ENCODE measurements around the gene GALNT9.

The GALNT9 gene

DNA sequence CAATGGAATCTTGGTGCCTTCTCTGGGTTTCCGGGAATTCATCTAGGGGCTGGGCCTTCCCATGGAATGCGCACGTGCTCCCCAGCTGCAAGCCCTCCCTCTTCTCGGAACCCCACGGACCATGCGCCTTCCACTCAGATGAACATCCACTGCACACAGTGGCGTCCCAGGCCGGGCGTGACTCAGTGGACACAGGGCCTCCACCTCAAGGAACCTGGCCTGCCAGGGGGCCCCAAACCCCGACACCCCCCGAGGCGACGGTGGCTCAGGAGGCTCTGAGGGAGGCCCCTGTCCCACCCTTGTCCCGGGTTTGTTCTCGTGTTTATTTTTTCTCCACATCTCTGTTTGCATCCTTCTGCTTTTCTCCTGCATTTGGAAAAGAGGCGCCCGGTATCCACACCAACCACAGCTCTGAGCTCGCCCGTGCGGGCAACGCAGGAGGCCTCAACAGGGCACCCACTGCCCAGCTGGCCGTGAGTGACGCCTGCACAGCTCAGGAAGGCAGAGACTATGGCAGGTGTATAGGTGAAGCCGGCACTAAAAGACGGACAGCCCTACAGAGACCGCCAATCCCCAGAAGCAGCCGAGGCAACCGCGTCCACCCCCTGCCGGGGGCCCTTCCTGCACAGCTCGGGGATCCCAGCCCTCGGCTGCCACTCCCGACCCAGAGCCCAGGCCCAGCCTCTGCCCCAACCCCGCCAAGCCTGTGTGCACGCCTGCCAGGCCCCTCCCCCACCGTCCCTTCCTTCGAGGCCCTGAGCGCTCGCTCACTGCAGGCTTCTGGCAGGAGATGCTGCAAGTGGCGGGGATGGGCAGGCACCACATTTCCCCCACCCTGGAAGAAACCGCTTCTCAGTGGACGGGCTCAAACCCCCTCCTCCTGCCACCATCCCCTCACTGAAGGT lies 23.8 kb upstream of the GALNT9 start:
- H3K4me3 ChIP-seq (ENCODE audit: low read depth, low read length), result no peak overlapping the region
- TF ChIP-seq, protein P1, sequence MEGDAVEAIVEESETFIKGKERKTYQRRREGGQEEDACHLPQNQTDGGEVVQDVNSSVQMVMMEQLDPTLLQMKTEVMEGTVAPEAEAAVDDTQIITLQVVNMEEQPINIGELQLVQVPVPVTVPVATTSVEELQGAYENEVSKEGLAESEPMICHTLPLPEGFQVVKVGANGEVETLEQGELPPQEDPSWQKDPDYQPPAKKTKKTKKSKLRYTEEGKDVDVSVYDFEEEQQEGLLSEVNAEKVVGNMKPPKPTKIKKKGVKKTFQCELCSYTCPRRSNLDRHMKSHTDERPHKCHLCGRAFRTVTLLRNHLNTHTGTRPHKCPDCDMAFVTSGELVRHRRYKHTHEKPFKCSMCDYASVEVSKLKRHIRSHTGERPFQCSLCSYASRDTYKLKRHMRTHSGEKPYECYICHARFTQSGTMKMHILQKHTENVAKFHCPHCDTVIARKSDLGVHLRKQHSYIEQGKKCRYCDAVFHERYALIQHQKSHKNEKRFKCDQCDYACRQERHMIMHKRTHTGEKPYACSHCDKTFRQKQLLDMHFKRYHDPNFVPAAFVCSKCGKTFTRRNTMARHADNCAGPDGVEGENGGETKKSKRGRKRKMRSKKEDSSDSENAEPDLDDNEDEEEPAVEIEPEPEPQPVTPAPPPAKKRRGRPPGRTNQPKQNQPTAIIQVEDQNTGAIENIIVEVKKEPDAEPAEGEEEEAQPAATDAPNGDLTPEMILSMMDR (IDR thresholded peaks at IDR 0.05; ENCODE audit: low read depth, low read length), result no peak

DNA sequence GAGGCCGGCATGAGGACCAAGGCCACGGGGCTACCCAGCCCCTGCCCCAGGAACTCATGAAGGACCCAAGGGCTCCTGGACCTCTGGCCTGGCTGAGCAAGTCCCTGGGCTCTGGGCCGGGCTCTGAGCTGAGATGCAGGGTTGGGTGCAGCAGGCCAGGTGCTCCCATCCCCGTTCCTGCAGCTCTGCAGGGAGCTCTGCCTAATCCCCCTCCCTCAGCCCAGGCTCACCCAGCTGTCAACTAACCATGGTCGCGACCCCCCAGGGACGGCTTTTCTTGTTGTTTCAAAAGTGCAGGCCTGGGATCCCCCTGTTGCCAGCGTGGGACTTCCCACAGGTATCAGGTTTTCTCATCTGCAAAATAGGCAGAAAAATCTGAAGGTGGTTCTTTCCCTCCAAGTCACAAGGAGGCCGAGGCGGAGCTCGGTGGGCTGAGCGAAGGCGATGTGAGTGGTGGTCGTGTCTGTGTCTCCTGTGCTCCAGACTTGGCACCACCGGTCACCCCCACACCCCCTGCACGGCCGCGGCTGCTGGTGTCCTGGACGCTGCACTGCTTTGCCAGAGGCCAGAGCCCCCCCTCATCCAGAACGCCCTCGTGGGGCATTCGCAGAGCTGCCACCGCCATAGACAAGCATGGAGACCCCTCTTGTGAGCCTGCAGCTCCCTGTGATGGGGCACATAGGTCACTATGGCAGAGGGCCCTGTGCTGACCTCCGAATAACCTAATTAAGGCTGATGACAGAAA lies 22.5 kb upstream of the GALNT9 start:
- H3K4me3 ChIP-seq (ENCODE audit: low read depth, low read length), result no peak overlapping the region
- TF ChIP-seq, protein P1 (IDR thresholded peaks at IDR 0.05; ENCODE audit: low read depth, low read length), result no peak

DNA sequence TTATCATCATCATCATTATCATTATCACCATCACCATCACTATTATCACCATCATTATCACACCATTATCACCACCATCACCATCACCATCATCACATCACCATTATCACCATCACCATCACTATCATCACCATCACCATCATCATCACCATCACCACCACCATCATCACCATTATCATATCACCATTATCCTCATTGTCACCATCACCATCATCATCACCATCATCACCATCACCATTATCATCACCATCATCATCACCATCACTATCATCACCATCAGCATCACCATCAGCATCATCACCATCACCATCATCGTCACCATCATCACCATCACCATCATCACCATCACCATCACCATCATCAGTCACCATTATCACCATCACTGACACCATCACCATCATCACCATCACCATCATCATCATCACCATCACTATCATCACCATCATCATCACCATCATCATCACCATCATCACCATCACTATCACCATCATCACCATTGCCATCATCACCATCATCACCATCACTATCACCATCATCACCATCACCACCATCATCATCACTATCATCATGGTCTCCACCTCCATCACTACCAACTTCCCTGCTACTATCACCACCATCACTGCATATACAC lies 20.2 kb upstream of the GALNT9 start:
- TF ChIP-seq, protein P1 (IDR thresholded peaks at IDR 0.05; ENCODE audit: low read depth, low read length), result no peak
- H3K4me3 ChIP-seq (ENCODE audit: low read depth, low read length), result no peak overlapping the region

DNA sequence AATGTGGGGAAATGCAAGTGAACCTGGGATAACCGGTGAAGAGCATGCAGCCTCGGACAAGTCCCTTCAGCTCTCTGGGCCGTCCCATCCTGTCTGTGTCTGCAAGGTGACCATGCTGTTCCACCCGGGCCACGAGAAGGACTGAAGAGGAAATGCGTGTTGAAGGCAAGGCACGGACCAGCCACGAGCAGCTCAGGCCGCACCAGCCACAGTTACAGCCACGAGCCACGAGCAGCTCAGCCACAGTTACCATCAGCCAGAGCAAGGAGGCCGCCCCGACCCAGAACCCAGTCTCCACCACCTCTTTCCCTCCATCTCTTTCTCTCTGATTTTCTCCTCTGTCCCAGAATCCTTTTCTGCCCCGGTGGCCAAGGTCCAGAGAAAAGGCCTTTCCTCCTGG lies 18.8 kb upstream of the GALNT9 start:
- TF ChIP-seq, protein P1 (IDR thresholded peaks at IDR 0.05; ENCODE audit: low read depth, low read length), result no peak
- H3K4me3 ChIP-seq (ENCODE audit: low read depth, low read length), result no peak overlapping the region

DNA sequence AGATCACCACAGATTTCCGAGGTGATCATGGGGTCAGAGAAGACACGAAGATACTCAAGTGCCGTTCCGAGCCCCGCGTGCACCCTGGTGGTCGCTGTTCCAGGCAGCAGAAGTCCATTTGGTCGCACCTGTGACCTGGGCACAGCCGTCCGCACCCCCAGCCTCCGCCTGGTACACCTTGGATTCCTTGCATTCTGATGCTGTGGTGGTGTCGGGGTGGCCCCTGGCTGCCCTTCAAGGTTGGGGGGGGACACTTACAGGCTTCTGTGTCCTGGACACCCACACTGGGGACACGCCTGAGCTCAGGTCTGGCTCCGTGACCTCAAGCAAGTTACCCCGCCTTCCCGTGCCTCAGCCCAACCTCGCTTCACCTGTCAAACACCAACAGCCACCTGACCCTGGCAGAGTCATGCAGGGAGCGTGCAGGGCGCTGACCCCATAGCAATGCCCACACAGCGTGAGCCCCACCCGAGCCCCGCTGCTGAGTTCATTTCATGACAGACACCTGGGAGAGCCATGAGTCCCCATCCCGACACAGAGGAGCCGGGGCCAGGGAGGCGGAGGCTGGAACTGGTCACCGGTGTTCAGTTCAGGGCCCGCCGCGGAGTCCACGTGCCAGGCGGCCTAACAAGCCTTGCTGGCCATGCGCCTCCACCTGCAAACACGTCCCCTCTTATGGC lies 17.9 kb upstream of the GALNT9 start:
- TF ChIP-seq, protein P1 (IDR thresholded peaks at IDR 0.05; ENCODE audit: low read depth, low read length), result no peak
- H3K4me3 ChIP-seq (ENCODE audit: low read depth, low read length), result no peak overlapping the region

DNA sequence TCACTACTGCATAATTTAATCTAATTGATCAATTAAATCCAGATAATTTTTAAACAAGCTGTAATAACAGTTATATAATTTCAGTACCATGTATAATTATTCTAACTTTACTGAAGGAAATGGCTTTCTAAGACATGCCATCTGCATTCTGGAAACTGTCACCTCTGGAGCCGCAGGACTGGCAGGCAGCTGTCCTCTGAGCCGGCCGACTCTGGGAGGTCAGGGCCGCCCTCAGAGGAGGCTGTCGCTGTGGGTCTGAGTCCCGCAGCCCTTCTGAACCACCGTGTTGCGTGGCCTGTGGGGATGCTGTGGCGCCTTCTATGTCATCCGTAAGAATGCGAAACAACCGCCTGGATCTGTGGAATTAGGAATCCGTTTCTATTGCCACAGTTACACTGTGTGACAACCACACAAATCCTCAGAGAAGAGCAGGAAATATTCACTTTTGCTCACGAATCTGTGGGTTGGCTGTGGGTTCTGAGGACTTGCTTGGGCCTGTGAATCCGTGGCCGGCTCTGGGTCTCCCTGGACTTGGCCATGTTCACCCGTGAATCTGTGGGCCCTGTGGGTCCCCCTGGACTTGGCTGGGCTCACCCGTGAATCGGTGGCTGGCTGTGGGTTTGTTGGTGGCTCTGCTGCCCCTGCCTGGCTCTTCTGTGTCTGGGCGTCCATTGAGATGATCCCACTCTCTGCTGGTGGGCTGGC lies 17.2 kb upstream of the GALNT9 start:
- TF ChIP-seq, protein P1 (IDR thresholded peaks at IDR 0.05; ENCODE audit: low read depth, low read length), result no peak
- no peak overlapping the region for H3K4me3 ChIP-seq (ENCODE audit: low read depth, low read length)
